Dermis microvascular lymphatic vessel endothelial cell (primary cell): Measurements from ENCODE around the gene ECHS1. TPM values are rescaled to one million over a fixed set of nuclear protein-coding genes. Genes with fewer than 3 reads are reported as not detected.
"Not testable (repeated sequence)": the region's sequence is repeated elsewhere in the genome, so short reads cannot be mapped to it uniquely, and the experiment has no call there.

Experiments
- DNase-seq, 2 donors: peaks; one replicate each; pipeline versions ENCODE4 v3.0.0 to v3.0.0-alpha.2; 2010; ENCODE audit warnings: low read depth in 2 of 2
- total RNA-seq: library from RNA; depleted of rRNA; stranded (reverse); fragments of >200 nt; gene quantifications from 2 replicates; pipeline ENCODE4 v1.2.1, GENCODE V29; 2014

ECHS1 gene
- total RNA-seq, 1 donor from 2014 or later = 72.3 TPM

DNA sequence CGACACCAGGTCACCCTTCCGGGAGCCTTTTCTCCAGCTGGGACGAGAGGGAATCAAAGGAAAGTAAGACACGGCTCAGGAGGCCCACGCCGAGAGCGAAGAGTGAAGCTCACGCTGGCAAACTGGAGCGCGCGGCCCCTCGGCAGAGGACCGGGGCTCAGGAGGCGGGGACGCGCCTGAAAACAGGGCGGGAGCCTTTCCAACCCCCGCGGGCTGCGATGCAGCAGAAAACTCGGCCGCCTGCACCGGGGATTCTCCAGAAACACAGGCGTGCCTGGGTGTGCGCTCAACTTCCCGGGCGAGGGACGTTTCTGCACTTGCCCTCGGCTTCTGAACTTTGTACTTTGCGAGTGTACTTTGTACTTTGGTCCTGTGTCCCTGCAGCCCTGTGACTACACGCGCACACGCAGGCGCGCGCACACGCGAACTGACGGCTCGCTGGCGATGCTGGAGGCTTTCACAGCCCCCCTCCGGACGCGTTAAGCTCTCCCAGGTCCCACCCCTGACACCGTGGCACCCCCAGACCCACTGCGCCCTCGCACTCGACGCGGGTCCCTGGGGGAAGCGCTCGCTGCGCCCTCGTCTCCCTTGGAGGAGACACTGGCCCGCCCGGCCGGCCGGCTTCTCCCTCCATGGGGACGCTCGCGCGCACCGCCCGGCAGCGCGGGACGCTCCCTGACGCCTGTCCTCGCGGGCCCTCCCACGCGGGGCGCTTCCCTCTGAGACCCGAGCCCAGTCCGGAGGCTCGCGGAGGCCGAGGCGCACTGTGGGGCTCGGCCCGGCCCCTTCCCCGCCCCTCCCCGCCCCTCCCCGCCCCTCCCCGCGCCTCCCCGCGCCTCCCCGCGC, 5.3 kb upstream of the ECHS1 start:
- peak in 1 of 2 donors; percentile 59 for DNase-seq

DNA sequence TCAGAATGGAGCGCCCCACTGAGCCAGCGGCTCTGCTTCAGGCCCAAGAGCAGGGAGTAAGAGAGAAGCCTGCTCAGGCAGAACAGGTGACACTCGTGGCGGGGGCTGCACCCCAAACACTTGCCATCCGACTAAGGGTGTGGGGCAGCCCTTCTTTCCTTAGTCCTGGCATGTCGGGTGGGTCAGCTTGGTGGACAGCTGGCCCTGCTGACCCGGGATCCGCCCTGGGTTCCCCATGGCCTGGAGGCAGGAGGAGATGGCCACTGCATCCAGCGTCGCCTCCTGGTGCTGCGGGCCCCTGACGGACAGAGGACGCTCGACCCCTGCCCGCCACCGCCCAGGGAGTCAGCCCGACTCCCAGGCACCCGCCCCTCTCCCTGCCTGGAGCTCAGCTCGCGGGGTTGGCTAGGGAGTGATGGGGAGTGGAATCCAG, 4.7 kb upstream of the ECHS1 start:
- DNase-seq = no peak

DNA sequence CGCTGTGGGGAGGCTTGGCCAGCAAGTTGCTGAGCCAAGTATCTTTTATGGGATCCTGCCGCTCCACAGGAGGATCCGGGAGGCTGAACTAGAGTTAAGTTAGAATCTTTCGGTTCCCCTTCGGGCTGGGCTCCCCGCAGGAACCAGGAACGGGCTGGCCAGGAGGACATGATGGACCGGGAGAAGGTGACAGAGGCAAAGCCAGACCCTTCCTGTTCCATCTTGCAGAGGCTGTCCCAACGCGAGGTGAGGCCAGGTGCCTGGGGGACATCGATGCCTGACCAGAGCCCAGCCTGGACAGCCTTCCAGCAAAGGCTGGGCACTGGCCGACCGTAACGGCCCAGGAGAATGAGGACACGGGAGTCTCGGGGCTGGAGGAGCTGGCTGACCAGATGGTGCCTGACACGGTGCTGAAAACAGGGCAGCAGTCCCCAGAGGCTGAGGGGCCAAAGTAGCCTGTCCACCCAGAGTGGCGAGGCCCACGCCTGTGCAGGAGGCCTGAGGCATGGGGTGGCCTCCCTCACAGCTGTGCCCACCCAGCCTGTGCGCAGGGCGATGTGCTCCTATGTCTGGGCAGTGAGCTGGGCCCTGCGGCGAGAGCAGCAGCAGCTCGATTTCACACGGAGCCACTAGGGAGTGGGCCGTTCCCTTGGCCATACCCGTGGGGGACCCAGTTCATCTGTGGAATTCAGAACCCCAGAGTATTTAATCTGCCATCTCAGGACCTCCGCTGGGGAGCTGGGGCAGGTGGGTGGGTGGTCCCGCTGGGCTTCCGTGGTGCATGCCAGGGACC, 4.1 kb upstream of the ECHS1 start:
- DNase-seq = no peak

DNA sequence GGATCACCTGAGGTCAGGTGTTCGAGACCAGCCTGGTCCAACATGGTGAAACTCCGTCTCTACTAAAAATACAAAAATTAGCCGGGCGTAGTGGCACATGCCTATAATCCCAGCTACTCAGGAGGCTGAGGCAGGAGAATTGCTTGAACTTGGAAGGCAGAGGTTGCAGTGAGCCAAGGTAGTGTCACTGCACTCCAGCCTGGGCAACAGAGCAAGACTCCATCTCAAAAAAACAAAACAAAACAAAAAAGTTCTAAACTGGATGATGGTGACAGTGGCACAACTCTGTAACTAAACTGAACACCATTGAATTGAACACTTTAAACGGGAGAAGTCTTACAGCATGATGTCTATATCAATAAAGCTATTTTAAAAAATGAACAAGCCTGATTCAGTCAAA, 3.0 kb upstream of the ECHS1 start:
- DNase-seq = not testable (repeated sequence)

DNA sequence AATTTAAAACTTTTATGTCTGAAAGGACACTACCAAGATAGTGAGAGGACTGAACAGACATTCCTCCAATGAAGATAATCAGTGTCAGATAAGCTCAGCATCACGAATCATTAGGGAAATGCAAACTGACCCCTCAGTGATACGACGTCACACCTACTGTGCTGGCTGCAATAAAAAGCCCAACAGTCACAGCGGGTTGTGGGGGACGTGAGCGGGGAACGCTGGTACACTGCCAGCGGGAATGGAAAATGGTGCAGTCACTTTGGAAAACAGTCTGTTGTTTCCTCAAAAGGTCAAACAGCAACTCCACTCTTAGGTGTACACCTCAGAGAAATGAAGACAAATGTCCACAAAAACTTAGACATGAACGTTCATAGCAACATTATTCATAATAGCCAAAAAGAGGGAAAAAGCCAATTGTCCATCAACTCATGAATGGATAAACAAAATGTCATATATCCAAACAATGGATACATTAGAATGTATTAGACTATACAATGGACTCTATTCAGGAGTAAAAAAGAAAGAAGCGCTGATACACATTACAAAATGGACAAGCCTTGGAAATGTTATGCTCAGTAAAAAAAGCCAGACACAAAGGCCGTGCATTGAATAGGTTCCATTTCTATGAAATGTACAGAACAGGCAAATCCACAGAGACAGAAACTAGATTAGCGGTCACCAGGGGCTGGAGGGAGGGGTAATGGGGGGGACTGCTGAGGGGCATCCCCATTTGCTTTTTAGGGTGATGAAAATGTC, 2.4 kb upstream of the ECHS1 start:
- DNase-seq = peak in 1 of 2 donors; percentile 75

DNA sequence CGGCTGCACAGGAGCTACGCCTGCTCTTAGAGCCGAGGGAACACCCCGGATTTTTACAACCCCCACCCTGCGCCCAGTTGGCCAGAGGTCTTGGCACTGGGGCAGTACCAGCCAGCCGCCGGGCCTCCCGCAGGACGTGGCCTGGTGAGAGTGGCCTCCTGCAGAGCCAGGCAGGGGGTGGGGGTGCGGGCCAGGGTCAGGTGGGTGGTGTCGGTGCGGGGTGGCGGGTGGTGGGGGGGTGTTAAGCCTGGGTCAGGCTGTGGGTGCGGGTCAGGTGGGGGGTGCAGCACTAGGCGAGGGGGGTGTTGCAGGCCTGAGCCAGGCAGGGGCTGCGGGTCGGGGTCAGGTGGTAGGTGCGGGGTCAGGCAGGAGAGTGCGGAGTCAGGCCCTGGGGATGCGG, 647 bp downstream of the ECHS1 start:
- no peak for DNase-seq

DNA sequence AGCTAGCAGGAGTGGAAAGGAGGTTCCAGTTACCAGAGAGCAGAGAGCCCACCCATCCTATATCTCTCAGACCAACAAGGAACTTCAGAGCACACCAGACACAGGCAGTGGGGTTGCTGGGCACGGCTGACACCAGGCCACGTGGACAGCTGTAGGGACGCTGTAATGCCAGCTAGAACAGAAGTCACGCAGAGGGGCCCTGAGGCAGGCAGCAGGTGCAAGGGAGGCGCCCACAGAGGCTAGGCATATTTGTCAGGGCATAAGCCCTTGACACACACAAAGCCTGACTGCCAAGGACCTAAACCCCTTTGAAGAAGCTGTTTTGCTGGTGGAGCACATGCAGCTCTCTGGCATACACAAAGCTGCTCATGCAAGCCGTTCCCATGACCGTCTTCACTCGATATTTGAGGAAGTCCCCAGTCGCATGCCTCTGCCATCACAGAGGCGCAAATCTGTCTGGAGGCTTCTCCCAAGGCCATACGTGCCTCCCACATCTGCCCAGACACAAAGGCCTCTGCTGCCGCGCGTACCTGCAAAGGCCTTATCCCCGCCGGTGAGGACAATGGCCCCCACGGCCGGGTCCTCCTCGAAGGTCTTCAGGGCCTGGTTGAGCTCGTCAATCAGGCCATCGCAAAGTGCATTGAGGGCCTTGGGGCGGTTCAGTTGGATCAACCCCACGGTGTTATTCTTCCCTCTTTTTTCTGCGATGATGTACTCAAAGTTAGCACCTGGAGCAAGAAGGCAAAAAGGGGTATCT, 2.9 kb downstream of the ECHS1 start:
- no peak for DNase-seq

DNA sequence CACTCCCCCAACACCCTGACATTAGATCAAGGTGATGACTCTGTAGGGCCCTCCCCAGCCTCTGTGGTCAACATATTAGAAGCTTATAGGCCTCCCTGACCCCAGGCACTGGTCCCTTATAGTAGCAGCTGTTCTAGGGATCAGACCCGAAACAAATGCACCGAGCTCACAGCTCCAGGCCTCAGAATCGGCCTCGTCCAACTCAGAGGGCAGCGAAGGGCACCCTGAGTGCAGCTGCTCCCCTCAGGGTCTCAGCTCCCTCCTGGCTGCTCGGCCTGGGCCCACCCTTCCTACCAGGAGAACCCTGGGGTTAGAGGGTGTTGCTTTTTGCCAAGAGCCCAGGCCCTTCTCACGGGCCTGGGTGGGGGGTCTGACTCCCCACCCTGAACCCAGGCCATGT, 5.0 kb downstream of the ECHS1 start:
- no peak for DNase-seq

DNA sequence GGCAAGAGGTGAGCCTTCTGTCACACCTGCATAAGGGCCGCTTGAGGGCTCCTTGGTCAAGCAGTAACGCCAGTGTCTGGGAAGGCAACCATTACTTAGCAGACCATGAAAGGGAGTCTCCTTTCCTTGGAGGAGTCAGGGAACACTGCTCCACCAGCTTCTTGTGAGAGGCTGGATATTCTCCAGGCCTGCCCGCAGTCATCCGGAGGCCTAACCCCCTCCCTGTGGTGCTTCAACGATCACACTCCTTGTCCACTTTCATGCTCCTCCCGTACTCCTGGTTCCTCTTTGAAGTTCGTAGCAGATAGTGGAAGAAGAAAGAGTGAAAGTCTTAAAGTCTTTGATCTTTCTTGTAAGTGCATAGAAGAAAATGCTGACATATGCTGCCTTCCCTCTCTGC, 5.7 kb downstream of the ECHS1 start:
- not testable (repeated sequence) for DNase-seq

DNA sequence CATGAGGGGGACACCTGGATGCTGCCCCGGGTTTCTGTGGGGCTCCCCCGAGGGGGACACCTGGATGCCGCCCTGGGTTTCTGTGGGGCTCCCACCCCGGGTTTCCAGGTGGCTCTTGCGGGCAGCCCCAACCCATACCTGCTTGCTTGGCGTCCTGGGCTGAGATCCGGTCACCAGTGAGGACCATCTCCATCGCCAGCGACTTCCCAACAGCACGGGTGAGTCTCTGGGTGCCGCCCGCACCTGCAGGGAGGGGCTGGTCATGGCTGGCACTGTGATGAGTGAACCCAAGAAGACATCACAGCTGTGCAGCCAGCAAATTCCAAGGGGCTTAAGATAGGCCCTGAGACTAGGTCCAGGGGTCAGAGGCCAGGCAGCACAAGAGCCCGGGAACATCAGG, 6.4 kb downstream of the ECHS1 start:
- no peak for DNase-seq

DNA sequence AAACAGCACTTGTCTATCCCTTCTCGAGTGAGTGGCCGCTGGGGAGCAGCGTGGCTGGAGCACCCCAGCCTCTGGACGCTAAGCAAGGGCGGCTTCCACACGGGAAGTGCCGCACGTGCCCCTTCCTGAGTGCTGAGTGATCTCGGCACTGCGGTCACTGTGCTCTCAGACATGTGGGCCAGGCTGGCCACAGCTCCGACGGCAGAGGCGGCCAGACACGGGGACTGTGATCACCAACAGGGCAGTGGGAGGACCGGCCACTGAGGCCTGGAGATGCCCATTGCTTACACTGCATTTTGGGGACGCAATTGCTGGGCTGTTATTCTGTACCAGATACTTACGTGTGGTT, 7.0 kb downstream of the ECHS1 start:
- no peak for DNase-seq

DNA sequence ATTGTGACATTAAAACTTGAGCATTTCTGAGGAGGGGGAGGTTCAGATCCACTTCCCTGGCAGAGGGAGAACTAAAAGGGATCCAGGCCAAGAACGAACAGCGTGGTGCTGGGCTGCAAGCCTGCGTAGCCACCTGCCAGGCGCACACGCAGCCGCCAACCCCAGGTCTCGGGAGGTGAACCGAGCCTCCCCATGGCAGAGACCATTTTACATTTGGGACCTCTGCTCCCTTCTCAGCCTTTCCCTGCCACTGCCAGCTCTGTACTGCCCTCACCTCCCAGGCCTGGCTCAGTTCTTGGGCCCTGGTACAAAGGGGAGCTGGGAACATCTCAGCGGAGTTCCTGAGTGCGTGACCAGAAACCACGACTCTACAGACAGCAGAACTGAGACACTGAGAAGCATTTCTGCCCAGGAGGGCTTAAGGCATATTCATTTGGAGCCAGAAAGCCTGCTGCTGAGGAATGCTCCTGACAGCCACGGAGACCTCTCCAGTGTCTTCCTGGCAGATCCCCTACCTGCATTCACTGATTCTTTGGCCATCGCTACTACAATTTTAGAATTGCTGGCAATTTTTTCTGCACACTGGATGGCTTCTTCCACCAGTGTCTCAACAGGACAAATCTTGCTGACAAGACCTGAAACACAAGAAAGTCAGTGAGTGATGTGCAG, 7.6 kb downstream of the ECHS1 start:
- DNase-seq = no peak

DNA sequence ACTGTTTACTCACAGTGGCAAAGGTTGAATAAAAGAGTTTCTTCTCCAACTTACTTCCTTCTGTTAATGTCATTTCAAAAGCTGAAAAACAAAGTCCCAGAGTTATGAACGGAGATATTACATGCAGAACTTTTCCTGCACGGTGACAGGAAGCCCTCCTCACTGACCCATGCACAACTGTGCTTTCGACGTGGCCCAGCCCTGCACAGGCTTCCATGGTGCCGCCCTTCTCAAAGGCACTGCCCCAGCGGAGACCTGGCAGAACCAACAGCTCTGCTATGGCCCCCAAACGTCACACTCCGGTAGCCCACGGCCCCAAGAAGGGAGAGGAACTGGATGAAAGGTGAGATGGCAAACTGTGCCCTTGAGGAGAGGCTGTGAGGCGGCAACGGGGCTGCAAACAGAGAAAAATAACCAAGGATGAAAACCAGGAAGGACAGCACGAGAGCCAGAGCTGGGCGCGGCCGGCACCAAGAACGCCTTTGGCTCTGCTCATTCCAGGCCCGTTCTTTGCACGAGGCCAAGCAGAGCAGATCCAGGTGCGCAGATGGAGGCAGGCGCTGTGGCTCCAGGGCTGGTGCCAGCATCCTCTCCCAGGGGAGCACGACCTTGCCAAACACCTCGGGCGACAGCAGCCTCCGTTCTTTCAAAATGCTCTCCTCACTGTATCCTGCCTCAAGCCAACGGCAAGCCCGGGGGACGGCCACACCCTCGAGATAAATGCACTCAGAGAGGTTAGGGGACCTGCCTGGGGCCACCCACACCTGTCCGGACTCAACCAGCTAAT, 8.3 kb downstream of the ECHS1 start:
- no peak for DNase-seq

DNA sequence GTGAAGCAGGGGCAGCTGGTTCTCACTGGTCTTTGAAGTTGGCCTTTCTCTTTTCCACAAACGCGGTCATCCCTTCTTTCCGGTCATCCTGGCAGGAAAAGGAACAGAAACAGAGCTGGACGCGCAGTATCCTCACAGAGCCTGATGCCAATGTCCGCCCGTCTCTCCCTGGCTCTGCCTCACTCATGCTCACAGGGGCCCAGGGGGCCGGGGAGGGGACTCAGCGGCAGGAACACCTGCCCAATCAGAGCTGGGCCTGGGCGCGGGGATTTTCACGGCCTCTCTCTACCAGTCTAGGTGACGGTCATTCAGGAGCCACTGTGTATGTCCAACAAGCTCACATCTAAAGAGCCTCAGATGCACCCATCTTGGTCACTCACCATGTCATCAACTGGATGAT, 10.3 kb downstream of the ECHS1 start:
- no peak for DNase-seq

DNA sequence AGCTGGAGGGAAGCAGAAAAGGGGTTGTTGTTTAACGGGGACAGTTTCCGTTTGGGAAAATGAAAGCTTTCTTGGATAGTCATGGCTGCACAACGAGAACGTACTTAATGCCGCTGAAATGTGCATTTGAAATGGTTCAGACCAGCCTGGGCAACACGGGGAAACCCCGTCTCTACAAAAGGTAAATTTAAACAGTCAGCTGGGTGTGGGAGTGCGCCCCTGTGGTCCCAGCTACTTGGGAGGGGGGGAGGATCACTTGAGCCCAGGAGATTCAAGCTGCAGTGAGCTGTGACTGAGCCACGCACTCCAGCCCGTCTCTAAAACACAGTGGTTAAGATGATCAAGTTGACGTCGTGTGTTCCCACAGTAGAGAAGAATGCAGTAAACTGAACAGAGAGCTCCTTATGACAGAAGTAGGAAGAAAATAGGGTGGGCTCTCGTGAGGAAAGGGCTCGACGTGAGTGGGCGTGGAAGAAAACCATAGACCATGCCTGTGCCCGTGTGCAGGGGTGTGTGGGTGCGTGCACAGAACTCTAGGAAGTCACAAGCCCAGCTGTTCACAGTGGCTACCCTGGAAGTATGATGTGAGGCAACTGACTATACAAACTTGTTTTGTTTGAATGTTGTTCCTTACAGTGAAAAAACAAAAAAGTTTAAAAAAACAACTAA, 11.2 kb downstream of the ECHS1 start:
- DNase-seq = no peak

DNA sequence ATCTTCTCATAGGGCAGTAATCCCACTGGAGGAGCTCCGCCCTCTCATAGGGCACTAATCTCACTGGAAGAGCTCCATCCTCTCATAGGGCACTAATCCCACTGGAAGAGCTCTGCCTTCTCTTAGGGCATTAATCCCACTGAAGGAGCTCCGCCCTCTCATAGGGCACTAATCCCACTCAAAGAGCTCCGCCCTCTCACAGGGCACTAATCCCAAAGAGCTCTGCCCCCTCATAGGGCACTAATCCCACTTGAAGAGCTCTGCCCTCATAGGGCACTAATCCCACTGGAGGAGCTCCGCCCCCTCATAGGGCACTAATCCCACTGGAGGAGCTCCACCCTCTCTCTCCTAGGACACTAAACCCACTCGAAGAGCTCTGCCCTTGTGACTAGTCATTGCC, 11.9 kb downstream of the ECHS1 start:
- no peak for DNase-seq

DNA sequence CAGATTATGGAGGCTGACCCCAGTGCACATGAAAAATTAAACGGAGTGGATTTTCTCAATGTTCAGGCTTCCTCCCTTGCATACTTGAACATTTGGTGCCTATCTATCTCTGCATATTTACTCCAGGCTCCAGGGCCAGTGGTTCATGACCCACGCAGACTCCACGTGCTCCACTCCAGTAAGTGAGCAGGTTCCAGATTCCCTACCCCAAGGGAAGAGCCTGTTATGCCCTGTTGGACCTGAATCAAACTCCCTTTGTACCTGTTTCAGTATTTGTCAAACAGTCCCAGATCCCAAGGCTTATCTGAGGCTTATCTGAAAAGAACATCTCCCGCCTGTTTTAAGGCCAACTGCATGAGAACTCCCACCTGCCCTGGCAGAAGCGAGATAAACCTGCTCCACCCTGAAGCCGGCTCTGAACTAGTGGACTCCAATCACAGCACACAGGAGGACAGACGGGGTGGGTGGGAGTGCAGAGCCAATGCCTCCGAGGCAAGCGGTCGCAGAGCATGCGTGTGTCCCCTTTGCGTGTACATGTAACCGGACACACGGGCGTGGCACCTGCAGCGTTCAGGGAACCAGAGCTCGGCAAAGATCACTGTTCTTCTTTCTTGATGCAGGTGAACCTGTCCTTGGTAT, 13.1 kb downstream of the ECHS1 start:
- DNase-seq = no peak

DNA sequence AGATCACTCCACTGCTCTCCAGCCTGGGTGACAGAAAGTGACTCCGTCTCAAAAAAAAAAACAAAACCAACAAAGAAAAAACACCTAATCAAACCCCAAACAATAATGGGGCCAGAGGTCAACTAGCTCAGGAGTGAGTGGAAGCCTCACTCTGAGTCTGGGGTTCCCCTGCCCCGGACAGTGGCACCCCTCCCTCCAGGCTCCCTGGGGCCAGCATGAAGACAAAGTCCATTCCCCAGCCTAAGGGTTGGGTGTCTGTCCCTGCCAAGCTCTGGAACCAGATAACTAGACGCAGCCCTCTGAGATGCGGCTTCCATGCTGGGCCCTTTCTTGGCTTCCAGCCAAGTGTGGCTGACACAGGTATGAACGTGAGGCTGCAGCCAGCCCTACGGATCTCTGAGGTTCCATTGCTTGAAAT, 13.6 kb downstream of the ECHS1 start:
- no peak for DNase-seq

DNA sequence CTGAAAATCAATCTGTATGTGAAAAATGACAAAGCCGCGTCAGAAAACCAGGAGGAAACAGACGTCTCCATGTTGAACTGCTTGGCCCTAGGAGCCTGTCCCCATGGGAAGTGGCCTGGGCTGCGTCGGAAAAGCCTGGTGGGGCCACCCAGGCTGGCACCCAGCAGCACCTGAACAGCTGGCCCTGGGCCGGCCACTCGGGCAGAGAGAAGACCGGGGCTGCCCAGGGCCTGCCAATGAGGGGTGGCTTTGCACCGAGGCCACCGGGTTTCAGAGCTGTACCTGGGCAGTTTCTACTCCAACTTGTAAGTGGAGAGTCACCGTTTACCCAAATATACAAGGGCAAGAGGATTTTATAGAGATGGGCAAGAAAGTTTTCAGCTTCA, 14.2 kb downstream of the ECHS1 start:
- no peak for DNase-seq
